Epidermal melanocyte (primary cell): ENCODE results near the gene DCC.

Experiments used
- DNase-seq: peaks from one replicate; pipeline ENCODE4 v3.0.0; 2011; ENCODE audit warnings: low spot score; ENCODE audit not compliant: insufficient read length

The DCC gene

GRCh38 chr18:52426041-52426440 is 86.0 kb downstream of the DCC start:
- no peak for DNase-seq

GRCh38 chr18:52426462-52426861 is 86.5 kb downstream of the DCC start:
- no peak for DNase-seq

- DNase-seq = no peak
Measured at GRCh38 chr18:52427521-52428175, 87.7 kb downstream of the DCC start.

- DNase-seq = no peak
Measured at GRCh38 chr18:52431683-52432082, 91.7 kb downstream of the DCC start.

- DNase-seq = no peak
Measured at GRCh38 chr18:52433797-52434196, 93.8 kb downstream of the DCC start.

- DNase-seq = no peak
Measured at GRCh38 chr18:52435301-52435700, 95.3 kb downstream of the DCC start.

GRCh38 chr18:52437161-52437560 is 97.2 kb downstream of the DCC start:
- no peak for DNase-seq

- DNase-seq = no peak
Measured at GRCh38 chr18:52439457-52439856, 99.5 kb downstream of the DCC start.

GRCh38 chr18:52441794-52442193 is 101.8 kb downstream of the DCC start:
- no peak for DNase-seq

GRCh38 chr18:52442686-52443085 is 102.7 kb downstream of the DCC start:
- no peak for DNase-seq

GRCh38 chr18:52451256-52451655 is 111.3 kb downstream of the DCC start:
- no peak for DNase-seq

- no peak for DNase-seq
Measured at GRCh38 chr18:52451851-52452250, 111.9 kb downstream of the DCC start.

GRCh38 chr18:52452427-52452826 is 112.4 kb downstream of the DCC start:
- no peak for DNase-seq

GRCh38 chr18:52459890-52460289 is 119.9 kb downstream of the DCC start:
- no peak for DNase-seq

GRCh38 chr18:52462853-52463252 is 122.9 kb downstream of the DCC start:
- DNase-seq = no peak

GRCh38 chr18:52465391-52465790 is 125.4 kb downstream of the DCC start:
- no peak for DNase-seq

- DNase-seq = no peak
Measured at GRCh38 chr18:52468496-52468895, 128.5 kb downstream of the DCC start.

GRCh38 chr18:52475325-52475724 is 135.3 kb downstream of the DCC start:
- no peak for DNase-seq

- DNase-seq = no peak
Measured at GRCh38 chr18:52481116-52481515, 141.1 kb downstream of the DCC start.

- DNase-seq = no peak
Measured at GRCh38 chr18:52484977-52485376, 145.0 kb downstream of the DCC start.

- no peak for DNase-seq
Measured at GRCh38 chr18:52486052-52486451, 146.1 kb downstream of the DCC start.

GRCh38 chr18:52489396-52490306 is 149.7 kb downstream of the DCC start:
- DNase-seq = no peak

GRCh38 chr18:52496426-52496825 is 156.4 kb downstream of the DCC start:
- DNase-seq = no peak
